ENCODE results near the gene FAM234A. TPM values are rescaled to one million over a fixed set of nuclear protein-coding genes. Genes with fewer than 3 reads are reported as not detected.

The FAM234A gene
- total RNA-seq, 6 experiments from 2014 or later = 31.7 to 64.8 (median 41.9) TPM

DNA sequence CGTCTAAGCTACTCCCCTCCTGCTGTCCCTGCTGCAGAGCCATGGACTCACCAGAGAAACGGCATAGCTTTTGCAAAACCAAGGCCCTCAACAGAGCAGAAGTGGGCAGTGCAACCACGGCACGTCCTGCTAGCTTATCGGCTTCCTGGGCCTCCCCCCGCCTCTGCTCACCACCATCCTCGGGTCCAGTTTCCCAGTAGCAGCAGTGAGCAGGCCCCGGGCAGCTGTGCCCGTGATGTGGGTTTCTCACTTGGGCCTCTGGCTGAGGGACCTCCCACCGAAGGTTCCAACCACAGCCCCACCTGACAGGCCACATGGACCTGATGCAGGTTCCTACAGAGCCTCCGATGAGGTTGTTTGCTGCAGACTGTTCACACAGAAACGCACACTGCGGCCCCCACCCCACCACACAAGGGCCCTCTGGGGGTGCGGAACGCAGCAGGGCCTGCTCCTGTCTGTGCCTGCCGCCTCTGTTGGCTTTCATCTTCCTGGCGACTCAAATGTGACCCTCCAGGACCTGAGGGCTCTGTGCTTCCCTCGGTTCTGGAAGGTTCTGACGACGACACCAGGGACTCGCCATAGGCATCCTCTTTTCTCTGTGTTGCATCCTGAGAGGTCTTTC is 73.2 kb downstream of the FAM234A start:
- 94% methylated on average over 7 of the region's 21 CpGs for whole genome bisulfite sequencing (ENCODE audit: insufficient coverage, low coverage, low lambda C conversion rate, missing lambda C conversion rate)
- TF ChIP-seq POLR2A (IDR thresholded peaks at IDR 0.05) = no peak
- TF ChIP-seq, protein P1, sequence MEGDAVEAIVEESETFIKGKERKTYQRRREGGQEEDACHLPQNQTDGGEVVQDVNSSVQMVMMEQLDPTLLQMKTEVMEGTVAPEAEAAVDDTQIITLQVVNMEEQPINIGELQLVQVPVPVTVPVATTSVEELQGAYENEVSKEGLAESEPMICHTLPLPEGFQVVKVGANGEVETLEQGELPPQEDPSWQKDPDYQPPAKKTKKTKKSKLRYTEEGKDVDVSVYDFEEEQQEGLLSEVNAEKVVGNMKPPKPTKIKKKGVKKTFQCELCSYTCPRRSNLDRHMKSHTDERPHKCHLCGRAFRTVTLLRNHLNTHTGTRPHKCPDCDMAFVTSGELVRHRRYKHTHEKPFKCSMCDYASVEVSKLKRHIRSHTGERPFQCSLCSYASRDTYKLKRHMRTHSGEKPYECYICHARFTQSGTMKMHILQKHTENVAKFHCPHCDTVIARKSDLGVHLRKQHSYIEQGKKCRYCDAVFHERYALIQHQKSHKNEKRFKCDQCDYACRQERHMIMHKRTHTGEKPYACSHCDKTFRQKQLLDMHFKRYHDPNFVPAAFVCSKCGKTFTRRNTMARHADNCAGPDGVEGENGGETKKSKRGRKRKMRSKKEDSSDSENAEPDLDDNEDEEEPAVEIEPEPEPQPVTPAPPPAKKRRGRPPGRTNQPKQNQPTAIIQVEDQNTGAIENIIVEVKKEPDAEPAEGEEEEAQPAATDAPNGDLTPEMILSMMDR (IDR thresholded peaks at IDR 0.05) = no peak
- H3K27me3 ChIP-seq = no peaks in the 10 kb centered on the region
- no peak overlapping the region for H3K27ac ChIP-seq
- intact Hi-C loops (cut with DNase I) = no loop called here
- no peak for DNase-seq
- no peak overlapping the region for H3K4me3 ChIP-seq
- H3K36me3 ChIP-seq = peaks cover 0 to 8% (median 0%) of the 10 kb centered on the region in 4 donors
- H3K4me1 ChIP-seq = no peaks in the 10 kb centered on the region
- no peak for ATAC-seq
- H3K9me3 ChIP-seq = no peaks in the 10 kb centered on the region

DNA sequence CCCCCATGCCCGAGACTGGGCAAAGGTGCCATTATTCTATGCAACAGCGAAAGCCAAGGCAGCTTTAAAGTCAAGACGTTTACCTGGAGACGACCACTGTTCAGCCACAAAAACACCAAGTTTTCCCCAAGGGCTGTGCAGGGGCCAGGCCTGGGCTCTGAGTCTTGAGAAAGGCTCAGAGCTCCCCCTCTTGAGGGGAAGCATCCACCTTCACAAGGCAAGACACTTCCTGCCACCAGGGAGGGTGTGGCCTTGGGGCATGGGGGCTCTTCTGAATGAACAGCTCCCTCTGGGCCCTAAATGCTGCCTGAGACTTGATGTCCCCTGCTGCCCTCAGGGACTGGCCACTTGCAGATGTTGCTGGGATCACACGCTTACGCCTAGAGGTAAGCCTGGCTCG is 74.9 kb downstream of the FAM234A start:
- DNase-seq (no peak), ATAC-seq (no peak)
- H3K9me3 ChIP-seq = no peaks in the 10 kb centered on the region
- WGBS (ENCODE audit: insufficient coverage, low coverage, low lambda C conversion rate, missing lambda C conversion rate) = 33% methylated on average over 2 of the region's 7 CpGs
- no peaks in the 10 kb centered on the region for H3K27me3 ChIP-seq
- H3K4me1 ChIP-seq = no peaks in the 10 kb centered on the region
- H3K27ac ChIP-seq = no peak overlapping the region
- TF ChIP-seq, protein P1 (IDR thresholded peaks at IDR 0.05) = no peak
- no peak for TF ChIP-seq POLR2A (IDR thresholded peaks at IDR 0.05)
- intact Hi-C loops (cut with DNase I) = no loop called here
- H3K36me3 ChIP-seq = peaks cover 0 to 18% (median 0%) of the 10 kb centered on the region in 4 donors
- no peak overlapping the region for H3K4me3 ChIP-seq

DNA sequence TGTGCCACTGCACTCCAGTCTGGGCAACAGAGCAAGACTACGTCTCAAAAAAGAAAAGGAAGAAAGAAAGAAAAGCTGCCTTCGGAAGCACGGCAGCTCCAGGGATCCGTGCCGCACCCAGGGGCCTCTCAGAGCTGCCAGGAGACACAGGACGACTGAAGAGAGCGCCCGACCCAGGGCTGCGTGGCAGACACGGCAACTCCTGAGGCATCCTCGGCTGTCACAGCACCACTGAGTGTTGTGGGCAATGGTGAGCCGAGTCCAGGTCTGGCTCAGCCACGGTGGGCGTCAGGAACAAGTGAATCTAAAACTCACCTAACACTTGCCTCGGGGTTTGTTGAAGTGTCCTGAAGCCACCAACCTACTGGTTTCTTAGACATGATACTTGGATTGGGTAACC is 77.1 kb downstream of the FAM234A start:
- 95% methylated on average over 4 of the region's 15 CpGs for WGBS (ENCODE audit: insufficient coverage, low coverage, low lambda C conversion rate, missing lambda C conversion rate)
- Histone ChIP-seq H3K27ac (no peak overlapping the region), H3K9me3 (no peaks in the 10 kb centered on the region), H3K36me3 (peaks cover 0 to 18% (median 0%) of the 10 kb centered on the region in 4 donors), H3K27me3 (no peaks in the 10 kb centered on the region), H3K4me1 (no peaks in the 10 kb centered on the region), H3K4me3 (no peak overlapping the region)
- intact Hi-C loops (cut with DNase I) = no loop called here
- DNase-seq = no peak
- TF ChIP-seq POLR2A (IDR thresholded peaks at IDR 0.05) = no peak
- TF ChIP-seq, protein P1 (IDR thresholded peaks at IDR 0.05) = no peak
- no peak for ATAC-seq

DNA sequence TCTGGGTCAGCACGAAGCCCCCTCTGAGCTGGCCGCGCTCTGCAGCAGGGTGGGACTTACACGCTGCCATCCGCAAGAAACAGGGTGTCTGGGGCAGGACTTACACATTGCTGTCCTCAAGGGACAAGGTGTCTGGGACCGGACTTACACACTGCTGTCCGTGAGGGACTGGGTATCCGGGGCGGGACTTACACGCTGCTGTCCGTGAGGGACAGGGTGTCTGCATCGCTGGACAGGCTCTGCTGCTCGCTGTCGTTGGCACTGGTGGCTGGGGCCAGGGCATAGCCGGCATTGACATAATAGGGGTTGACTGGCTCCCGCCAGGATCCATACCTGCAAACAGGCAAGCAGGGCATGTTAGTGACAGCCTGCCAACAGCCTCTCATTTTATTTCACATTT is 79.7 kb downstream of the FAM234A start:
- Histone ChIP-seq H3K27ac (no peak overlapping the region), H3K9me3 (no peaks in the 10 kb centered on the region), H3K27me3 (no peaks in the 10 kb centered on the region), H3K4me1 (no peaks in the 10 kb centered on the region), H3K36me3 (peaks cover 0 to 11% (median 0%) of the 10 kb centered on the region in 4 donors), H3K4me3 (no peak overlapping the region)
- ATAC-seq (no peak), DNase-seq (no peak)
- TF ChIP-seq, protein P1 (IDR thresholded peaks at IDR 0.05) = no peak
- TF ChIP-seq POLR2A (IDR thresholded peaks at IDR 0.05) = no peak
- WGBS (ENCODE audit: insufficient coverage, low coverage, low lambda C conversion rate, missing lambda C conversion rate) = no CpG with 5 or more reads among the region's 16 CpGs
- intact Hi-C loops (cut with DNase I) = no loop called here

All from right lobe of liver (tissue), 6 donors.